ENCODE measurements around the gene WDFY1. TPM values are rescaled to one million over a fixed set of nuclear protein-coding genes. Genes with fewer than 3 reads are reported as not detected.

WDFY1 gene
- total RNA-seq, 2 experiments from 2014 or later = 19.8 to 20.2 TPM

- CTCF ChIA-PET = no interaction called here
- POLR2A ChIA-PET = no interaction called here
Observed at GRCh38 chr2:223835701-223836532, 109.2 kb downstream of the WDFY1 start.

- CTCF ChIA-PET = no interaction called here
- POLR2A ChIA-PET = interaction anchor here (0.5 kb wide), 1 partner anchor 52 kb away, joined by 5 read pairs; no protein-coding TSS in a partner anchor
Observed at GRCh38 chr2:223834431-223834830, 110.7 kb downstream of the WDFY1 start.

GRCh38 chr2:223832241-223832903 lies 112.8 kb downstream of the WDFY1 start:
- POLR2A ChIA-PET = no interaction called here
- CTCF ChIA-PET = no interaction called here

- POLR2A ChIA-PET = no interaction called here
Observed at GRCh38 chr2:223829128-223829527, 116.0 kb downstream of the WDFY1 start.

GRCh38 chr2:223828314-223828713 lies 116.8 kb downstream of the WDFY1 start:
- CTCF ChIA-PET = no interaction called here
- POLR2A ChIA-PET = no interaction called here

More at GRCh38 chr2:223829128-223829527, 116.0 kb downstream of the WDFY1 start:
- CTCF ChIA-PET = no interaction called here

- CTCF ChIA-PET = no interaction called here
- POLR2A ChIA-PET = no interaction called here
Observed at GRCh38 chr2:223826995-223827394, 118.1 kb downstream of the WDFY1 start.

Other genes starting within 250 kb of the WDFY1 start
- gene AP1S3, start 107.8 kb downstream of the WDFY1 start, total RNA-seq = 10 to 100 TPM; 15.5 to 16.0 TPM
- gene MRPL44, start 12.1 kb upstream of the WDFY1 start, total RNA-seq = 10 to 100 TPM; 40.1 to 41.9 TPM
- 10 to 100 TPM in 1 of 2 experiments, 1 to 10 TPM in 1; 9.9 to 11.6 TPM for gene SERPINE2, start 94.0 kb upstream of the WDFY1 start, total RNA-seq

Data from activated CD8-positive, alpha-beta memory T cell treated with anti-CD3 and anti-CD28 coated beads for 36 hours (primary cell).